NB4 (cell line): ENCODE results near the gene PUM1.
"Not testable (repeated sequence)": the region's sequence is repeated elsewhere in the genome, so short reads cannot be mapped to it uniquely, and the experiment has no call there.

Experiments used
- DNase-seq: peaks from one replicate; pipeline ENCODE4 v3.0.0; 2010; ENCODE audit warnings: low read depth
- H3K4me3 ChIP-seq: one replicate; pipeline ENCODE4 v1.5.1; 2011; ENCODE audit warnings: mild to moderate bottlenecking, low read depth, low read length, moderate library complexity
- MYC ChIP-seq: IDR thresholded peaks from 2 replicates; pipeline ENCODE4 v1.6.1; 2011; ENCODE audit warnings: low read depth, low read length
- POLR2A ChIP-seq: IDR thresholded peaks from 2 replicates; pipeline ENCODE4 v1.6.1; 2011; ENCODE audit warnings: mild to moderate bottlenecking; ENCODE audit not compliant: insufficient read length; ENCODE audit errors: extremely low read depth
- TF ChIP-seq, protein P1 (sequence below): IDR thresholded peaks from 2 replicates; pipeline ENCODE4 v1.6.1; 2011; ENCODE audit warnings: low read depth, low read length
- TF ChIP-seq, protein P2 (sequence below): IDR thresholded peaks from one replicate; pipeline ENCODE4 v1.5.1; 2012; ENCODE audit warnings: low read depth, low read length

PUM1 gene

DNA sequence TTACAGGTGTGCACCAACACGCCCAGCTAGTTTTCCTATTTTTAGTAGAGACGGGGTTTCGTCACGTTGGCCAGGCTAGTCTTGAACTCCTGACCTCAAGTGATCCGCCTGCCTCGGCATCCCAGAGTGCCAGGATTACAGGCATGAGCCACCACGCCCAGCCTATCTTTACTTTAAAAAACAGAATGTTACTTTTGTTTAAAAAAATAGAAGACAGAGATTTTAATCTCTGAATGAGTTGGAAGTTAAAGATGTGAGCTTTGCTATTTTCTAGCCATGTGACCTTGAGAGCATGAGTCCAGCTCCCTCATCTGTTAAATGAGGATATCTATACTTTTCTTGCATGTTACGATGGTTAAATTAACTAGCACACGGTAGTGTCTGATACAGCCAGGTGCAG, 3.9 kb upstream of the PUM1 start:
- TF ChIP-seq, protein P1, sequence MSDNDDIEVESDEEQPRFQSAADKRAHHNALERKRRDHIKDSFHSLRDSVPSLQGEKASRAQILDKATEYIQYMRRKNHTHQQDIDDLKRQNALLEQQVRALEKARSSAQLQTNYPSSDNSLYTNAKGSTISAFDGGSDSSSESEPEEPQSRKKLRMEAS: no peak
- TF ChIP-seq POLR2A (no peak), MYC (no peak)
- TF ChIP-seq, protein P2, sequence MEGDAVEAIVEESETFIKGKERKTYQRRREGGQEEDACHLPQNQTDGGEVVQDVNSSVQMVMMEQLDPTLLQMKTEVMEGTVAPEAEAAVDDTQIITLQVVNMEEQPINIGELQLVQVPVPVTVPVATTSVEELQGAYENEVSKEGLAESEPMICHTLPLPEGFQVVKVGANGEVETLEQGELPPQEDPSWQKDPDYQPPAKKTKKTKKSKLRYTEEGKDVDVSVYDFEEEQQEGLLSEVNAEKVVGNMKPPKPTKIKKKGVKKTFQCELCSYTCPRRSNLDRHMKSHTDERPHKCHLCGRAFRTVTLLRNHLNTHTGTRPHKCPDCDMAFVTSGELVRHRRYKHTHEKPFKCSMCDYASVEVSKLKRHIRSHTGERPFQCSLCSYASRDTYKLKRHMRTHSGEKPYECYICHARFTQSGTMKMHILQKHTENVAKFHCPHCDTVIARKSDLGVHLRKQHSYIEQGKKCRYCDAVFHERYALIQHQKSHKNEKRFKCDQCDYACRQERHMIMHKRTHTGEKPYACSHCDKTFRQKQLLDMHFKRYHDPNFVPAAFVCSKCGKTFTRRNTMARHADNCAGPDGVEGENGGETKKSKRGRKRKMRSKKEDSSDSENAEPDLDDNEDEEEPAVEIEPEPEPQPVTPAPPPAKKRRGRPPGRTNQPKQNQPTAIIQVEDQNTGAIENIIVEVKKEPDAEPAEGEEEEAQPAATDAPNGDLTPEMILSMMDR: no peak
- no peak for DNase-seq
- no peak overlapping the region for H3K4me3 ChIP-seq

DNA sequence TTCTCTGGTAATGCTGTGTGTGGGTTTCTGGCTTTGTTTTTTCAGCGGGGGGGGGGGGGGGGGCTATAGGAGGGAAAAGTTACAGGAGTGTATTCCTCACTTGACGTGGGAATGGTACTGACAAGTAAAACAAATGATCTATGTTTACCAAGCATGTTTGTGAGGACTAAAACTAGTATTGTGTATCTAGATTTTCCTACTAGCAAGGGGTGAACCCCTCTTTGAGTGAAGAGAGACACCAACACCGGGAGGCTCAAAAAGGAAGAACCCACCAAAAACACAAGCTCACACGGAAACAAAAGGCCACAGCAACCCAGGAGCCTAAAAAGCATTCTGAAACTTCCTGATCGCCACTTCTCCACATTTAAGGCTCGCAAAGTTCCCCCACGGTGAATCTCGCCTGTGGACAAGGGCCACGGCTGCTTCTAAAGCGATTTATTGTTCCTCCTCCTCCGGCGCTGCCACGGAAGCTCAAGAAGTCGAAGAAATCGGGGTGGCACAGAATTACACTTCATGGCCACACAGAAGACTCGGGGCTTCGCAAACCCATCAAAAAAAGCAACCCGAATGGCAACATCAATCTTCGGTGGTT, 703 bp downstream of the PUM1 start:
- TF ChIP-seq, protein P2: no peak
- TF ChIP-seq, protein P1: no peak
- no peak for TF ChIP-seq MYC
- TF ChIP-seq POLR2A: no peak
- peak overlapping the region; percentile 70 for H3K4me3 ChIP-seq
- DNase-seq: peak; percentile 55

DNA sequence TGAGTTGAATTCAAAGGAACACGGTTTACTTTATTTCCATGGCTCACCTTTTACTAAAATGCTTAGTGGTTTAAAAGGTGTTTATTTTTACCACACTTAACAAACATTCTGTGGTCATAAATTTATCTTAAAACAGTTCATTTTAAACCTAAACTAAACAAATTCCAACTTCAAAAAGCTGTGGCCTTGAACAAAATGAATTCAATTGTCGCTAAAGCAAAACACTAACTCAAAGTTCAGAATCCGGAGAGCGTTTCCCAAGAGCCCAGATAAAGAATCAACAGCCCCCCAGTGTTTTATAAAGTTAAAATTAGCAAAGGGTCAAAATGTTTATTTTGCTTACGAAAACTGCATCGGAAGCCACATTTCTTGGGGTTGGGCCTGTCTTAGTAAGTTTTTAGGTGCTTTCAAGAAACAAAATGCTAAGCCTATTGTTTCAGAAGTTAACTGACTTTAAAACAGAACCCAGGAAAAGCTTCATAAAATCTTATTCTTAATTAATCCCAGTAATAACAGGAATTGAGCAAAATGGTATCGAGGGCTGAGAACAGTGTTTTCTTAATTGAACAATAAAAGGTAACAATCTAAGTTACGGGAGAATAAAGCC, 1.3 kb downstream of the PUM1 start:
- TF ChIP-seq MYC (no peak), POLR2A (no peak)
- TF ChIP-seq, protein P2: no peak
- TF ChIP-seq, protein P1: no peak
- DNase-seq: no peak
- H3K4me3 ChIP-seq: peak overlapping the region; percentile 70

DNA sequence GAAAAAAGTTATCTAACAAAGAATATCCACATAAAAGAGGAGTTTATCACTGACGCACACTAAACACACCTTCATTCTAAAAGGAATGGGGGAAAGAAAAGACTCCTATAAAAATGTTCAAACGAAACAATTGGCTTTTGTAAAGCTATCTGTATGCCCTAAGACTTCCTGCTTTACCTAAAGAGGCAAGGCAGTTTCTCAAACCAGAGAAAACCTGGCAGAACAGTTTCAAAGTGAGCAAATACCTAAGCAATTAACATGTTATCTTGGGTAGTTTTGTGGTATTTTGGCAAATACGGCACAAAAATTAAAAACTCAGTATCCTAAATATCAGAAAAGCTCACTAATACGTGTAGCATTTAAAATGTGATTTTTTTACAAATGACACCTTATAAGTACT, 1.9 kb downstream of the PUM1 start:
- TF ChIP-seq MYC: no peak
- H3K4me3 ChIP-seq: peak overlapping the region; percentile 70
- peak; percentile 28 for DNase-seq

DNA sequence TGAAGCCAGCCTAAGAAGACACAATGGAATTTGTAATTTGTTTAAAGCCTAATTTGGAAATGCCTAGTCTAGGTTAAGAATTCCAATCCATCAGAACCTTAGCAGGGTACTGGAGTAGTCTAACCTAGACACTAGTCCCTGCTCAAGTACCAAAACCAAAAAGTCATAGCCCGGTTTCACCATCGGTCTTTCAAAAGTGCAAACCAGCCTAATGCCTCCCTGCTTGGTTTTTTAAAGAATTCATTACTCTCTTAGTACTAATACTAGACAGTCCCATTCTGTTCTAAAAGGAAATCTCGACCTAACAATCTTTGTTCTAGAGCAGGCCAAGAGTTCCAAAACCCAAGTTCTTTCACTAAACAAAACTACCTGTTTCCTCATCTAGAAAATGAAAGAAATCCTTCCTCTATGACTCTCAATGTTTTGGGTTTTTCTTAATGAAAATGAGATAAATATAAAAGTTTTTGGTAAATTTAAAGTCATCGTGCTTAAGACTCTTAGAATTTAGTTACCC, 2.6 kb downstream of the PUM1 start:
- no peak for DNase-seq
- peak overlapping the region; percentile 70 for H3K4me3 ChIP-seq
- TF ChIP-seq, protein P2: no peak
- no peak for TF ChIP-seq POLR2A
- no peak for TF ChIP-seq MYC
- TF ChIP-seq, protein P1: no peak

DNA sequence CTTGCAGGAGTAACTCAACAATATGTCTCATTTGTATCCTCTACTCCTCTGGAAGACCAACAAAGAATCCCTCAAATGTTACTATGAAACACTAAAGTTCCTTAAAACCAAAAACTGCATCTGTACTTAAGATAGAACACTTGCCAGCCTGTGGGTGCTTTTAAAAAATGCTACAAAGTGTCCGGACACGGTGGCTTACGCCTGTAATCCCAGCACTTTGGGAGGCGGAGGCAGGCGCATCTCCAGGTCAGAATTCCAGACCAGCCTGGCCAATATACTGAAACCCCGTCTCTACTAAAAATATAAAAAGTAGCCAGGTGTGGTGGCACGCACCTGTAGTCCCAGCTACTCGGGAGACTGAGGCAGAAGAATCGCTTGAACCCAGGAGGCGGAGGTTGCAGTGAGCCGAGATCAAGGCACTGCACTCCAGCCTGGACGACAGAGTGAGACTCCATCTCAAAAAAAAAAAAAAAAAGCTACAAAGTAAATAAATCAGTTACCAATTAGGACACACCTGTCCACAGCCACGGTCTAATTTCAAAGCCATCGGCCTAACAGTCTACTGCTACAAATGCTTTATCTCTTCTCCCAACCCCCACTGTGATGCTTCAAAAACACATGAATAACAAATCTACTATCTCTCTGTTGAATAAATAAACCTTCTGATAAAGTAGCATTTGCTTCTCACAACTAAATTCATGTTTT, 3.2 kb downstream of the PUM1 start:
- DNase-seq: not testable (repeated sequence)
- H3K4me3 ChIP-seq: peak overlapping the region; percentile 70
